Measurements from ENCODE around the gene CCDC71L.

CCDC71L gene

GRCh38 chr7:106614751-106615150, 46.2 kb downstream of the CCDC71L start:
- no peak overlapping the region for H3K27ac ChIP-seq
- TF ChIP-seq ZFX (IDR thresholded peaks at IDR 0.05; ENCODE audit: borderline replicate concordance) (no peak), CTCF (IDR thresholded peaks at IDR 0.05) (no peak)

- H3K27ac ChIP-seq, result no peak overlapping the region
Measured at GRCh38 chr7:106613848-106614560, 47.0 kb downstream of the CCDC71L start.

GRCh38 chr7:106613279-106613678, 47.7 kb downstream of the CCDC71L start:
- no peak overlapping the region for H3K27ac ChIP-seq
- no peak for TF ChIP-seq ZFX (IDR thresholded peaks at IDR 0.05; ENCODE audit: borderline replicate concordance)
- TF ChIP-seq CTCF (IDR thresholded peaks at IDR 0.05), result no peak

More at GRCh38 chr7:106613848-106614560, 47.0 kb downstream of the CCDC71L start:
- TF ChIP-seq ZFX (IDR thresholded peaks at IDR 0.05; ENCODE audit: borderline replicate concordance) (no peak), CTCF (IDR thresholded peaks at IDR 0.05) (no peak)

- TF ChIP-seq ZFX (IDR thresholded peaks at IDR 0.05; ENCODE audit: borderline replicate concordance) (no peak), CTCF (IDR thresholded peaks at IDR 0.05) (no peak)
- no peak overlapping the region for H3K27ac ChIP-seq
Measured at GRCh38 chr7:106612432-106612831, 48.5 kb downstream of the CCDC71L start.

- TF ChIP-seq ZFX (IDR thresholded peaks at IDR 0.05; ENCODE audit: borderline replicate concordance), result no peak
- TF ChIP-seq CTCF (IDR thresholded peaks at IDR 0.05), result no peak
- no peak overlapping the region for H3K27ac ChIP-seq
Measured at GRCh38 chr7:106611911-106612310, 49.0 kb downstream of the CCDC71L start.

- H3K27ac ChIP-seq, result no peak overlapping the region
- no peak for TF ChIP-seq ZFX (IDR thresholded peaks at IDR 0.05; ENCODE audit: borderline replicate concordance)
- TF ChIP-seq CTCF (IDR thresholded peaks at IDR 0.05), result no peak
Measured at GRCh38 chr7:106610996-106611886, 49.7 kb downstream of the CCDC71L start.

GRCh38 chr7:106609416-106609815, 51.5 kb downstream of the CCDC71L start:
- H3K27ac ChIP-seq, result no peak overlapping the region
- TF ChIP-seq CTCF (IDR thresholded peaks at IDR 0.05), result no peak
- no peak for TF ChIP-seq ZFX (IDR thresholded peaks at IDR 0.05; ENCODE audit: borderline replicate concordance)

All from 22Rv1 (cell line).